ENCODE measurements around the gene REEP5.
"Not testable (repeated sequence)": the region's sequence is repeated elsewhere in the genome, so short reads cannot be mapped to it uniquely, and the experiment has no call there.

REEP5 gene

DNA sequence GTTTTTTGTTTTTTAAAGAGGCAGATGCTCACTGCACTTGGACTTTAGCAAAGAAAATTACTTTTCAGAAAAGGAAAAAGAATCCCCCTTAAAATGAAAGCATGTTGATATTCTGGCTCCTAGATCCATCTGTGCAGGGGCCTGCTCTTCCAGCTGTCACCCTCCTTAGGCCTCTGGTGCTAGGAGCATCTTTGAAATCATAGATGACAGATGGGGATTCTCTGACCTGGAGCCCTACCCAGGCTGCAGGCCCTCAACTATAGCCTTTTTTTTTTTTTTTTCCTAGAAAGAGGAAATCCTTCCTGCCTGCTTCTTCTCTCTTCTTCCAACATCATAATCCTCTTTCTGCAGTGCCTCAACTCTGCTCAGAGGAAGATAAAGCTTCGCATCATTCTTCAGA is 38.3 kb upstream of the REEP5 start:
- H3K79me2 ChIP-seq (ENCODE audit: low read length): no peaks in the 10 kb centered on the region
- no peak overlapping the region for H2AFZ ChIP-seq (ENCODE audit: low read length)
- no peak overlapping the region for H3K4me3 ChIP-seq (ENCODE audit: low read length)
- H3K9ac ChIP-seq (ENCODE audit: low read length): no peak overlapping the region
- no peaks in the 10 kb centered on the region for H3K9me3 ChIP-seq (replicated peaks; ENCODE audit: insufficient read depth, low read length)
- TF ChIP-seq EZH2phosphoT487 (IDR thresholded peaks at IDR 0.05; ENCODE audit: low read length) (no peak), EZH2 (optimal IDR thresholded peaks at IDR 0.05; ENCODE audit: low read depth, low read length) (no peak)
- TF ChIP-seq, protein P1, sequence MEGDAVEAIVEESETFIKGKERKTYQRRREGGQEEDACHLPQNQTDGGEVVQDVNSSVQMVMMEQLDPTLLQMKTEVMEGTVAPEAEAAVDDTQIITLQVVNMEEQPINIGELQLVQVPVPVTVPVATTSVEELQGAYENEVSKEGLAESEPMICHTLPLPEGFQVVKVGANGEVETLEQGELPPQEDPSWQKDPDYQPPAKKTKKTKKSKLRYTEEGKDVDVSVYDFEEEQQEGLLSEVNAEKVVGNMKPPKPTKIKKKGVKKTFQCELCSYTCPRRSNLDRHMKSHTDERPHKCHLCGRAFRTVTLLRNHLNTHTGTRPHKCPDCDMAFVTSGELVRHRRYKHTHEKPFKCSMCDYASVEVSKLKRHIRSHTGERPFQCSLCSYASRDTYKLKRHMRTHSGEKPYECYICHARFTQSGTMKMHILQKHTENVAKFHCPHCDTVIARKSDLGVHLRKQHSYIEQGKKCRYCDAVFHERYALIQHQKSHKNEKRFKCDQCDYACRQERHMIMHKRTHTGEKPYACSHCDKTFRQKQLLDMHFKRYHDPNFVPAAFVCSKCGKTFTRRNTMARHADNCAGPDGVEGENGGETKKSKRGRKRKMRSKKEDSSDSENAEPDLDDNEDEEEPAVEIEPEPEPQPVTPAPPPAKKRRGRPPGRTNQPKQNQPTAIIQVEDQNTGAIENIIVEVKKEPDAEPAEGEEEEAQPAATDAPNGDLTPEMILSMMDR (IDR thresholded peaks at IDR 0.05; ENCODE audit: low read length): no peak
- H3K36me3 ChIP-seq (replicated peaks; ENCODE audit: insufficient read depth, low read length): no peaks in the 10 kb centered on the region
- no peak overlapping the region for H3K4me2 ChIP-seq (ENCODE audit: low read depth, low read length)
- no peak overlapping the region for H3K27ac ChIP-seq (ENCODE audit: low read length)
- no peaks in the 10 kb centered on the region for H3K27me3 ChIP-seq (replicated peaks; ENCODE audit: insufficient read depth, low read length)
- no peaks in the 10 kb centered on the region for H3K9me2 ChIP-seq (replicated peaks; ENCODE audit: insufficient read depth, low read length)
- no peaks in the 10 kb centered on the region for H4K20me1 ChIP-seq (ENCODE audit: insufficient read depth, low read length)
- H3K4me1 ChIP-seq (ENCODE audit: low read length): peaks cover 13% of the 10 kb centered on the region; the same call in 1 of the 2 replicates
- no peak for DNase-seq
- H3F3A ChIP-seq (ENCODE audit: insufficient read depth, low read length): no peaks in the 10 kb centered on the region

DNA sequence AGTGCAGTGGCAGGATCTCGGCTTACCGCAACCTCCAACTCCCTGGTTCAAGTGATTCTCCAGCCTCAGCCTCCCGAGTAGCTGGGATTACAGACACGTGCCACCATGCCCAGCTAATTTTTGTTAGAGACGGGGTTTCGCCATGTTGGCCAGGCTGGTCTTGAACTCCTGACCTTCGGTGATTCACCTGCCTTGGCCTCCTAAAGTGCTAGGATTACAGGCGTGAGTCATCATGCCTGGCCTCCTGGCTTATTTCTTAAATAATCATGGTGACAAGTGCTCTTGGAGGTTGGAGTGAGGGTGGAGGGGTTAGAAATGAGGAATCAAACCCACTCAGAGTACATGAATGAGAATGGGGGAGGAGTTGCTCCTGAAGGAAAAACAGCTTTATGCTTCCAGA is 37.8 kb upstream of the REEP5 start:
- not testable (repeated sequence) for H3K4me3 ChIP-seq (ENCODE audit: low read length); H3K79me2 ChIP-seq (ENCODE audit: low read length); H3F3A ChIP-seq (ENCODE audit: insufficient read depth, low read length); H3K27me3 ChIP-seq (replicated peaks; ENCODE audit: insufficient read depth, low read length); H4K20me1 ChIP-seq (ENCODE audit: insufficient read depth, low read length); H3K9ac ChIP-seq (ENCODE audit: low read length); H3K27ac ChIP-seq (ENCODE audit: low read length); H3K4me2 ChIP-seq (ENCODE audit: low read depth, low read length); H3K9me2 ChIP-seq (replicated peaks; ENCODE audit: insufficient read depth, low read length); DNase-seq; H3K36me3 ChIP-seq (replicated peaks; ENCODE audit: insufficient read depth, low read length); H3K9me3 ChIP-seq (replicated peaks; ENCODE audit: insufficient read depth, low read length); H2AFZ ChIP-seq (ENCODE audit: low read length)
- peaks cover 13% of the 10 kb centered on the region; the same call in 1 of the 2 replicates for H3K4me1 ChIP-seq (ENCODE audit: low read length)

DNA sequence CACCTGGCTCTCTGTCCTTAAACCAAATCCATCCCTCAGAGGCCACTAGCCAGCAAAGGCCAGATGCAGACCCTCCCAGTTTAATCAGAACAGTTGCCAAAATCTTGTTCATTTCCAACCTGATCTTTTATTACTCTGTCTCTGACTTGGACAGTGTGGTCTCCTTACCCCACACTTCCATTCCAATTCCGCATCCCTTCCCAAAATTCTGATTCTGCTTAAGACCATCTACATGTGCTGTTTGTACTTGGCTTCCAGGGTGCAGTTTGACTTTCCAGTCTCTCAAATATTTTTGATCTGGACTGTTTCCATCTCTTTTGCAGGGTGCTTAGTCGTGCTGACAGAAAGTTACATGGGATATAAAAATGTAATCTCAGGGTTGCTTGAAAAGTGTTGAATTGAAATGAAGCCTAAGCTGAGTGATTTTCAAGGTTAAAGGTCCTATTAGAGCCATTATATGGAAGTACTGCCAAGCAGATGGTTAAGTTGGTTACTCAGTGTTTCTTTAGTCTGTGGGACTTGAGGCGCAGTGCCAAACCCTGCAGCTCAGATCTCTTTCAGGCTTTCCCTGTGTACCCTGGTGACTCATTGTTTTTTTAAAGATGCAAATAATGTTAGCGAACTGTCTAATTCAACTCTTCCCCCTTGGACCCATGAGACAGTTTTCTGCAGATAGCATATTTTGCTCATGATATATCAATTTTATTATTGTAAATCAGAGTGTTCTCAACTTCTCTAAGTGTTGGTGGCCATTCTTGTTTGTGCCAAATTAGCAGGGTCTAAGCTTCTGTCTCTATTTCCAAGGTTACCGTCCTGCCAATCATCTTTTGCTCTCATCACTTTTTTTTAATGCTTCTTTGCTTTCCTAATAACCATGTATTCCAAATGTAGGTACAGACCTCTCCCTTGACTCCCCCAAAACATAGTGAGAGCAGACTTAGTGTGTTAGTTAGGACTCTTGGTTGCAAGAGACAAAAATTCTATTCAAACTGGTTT is 36.4 kb upstream of the REEP5 start:
- no peak overlapping the region for H3K4me3 ChIP-seq (ENCODE audit: low read length)
- no peaks in the 10 kb centered on the region for H3K36me3 ChIP-seq (replicated peaks; ENCODE audit: insufficient read depth, low read length)
- no peaks in the 10 kb centered on the region for H3K79me2 ChIP-seq (ENCODE audit: low read length)
- H3F3A ChIP-seq (ENCODE audit: insufficient read depth, low read length): no peaks in the 10 kb centered on the region
- no peaks in the 10 kb centered on the region for H4K20me1 ChIP-seq (ENCODE audit: insufficient read depth, low read length)
- H3K9me2 ChIP-seq (replicated peaks; ENCODE audit: insufficient read depth, low read length): no peaks in the 10 kb centered on the region
- no peak overlapping the region for H3K4me2 ChIP-seq (ENCODE audit: low read depth, low read length)
- TF ChIP-seq, protein P1 (IDR thresholded peaks at IDR 0.05; ENCODE audit: low read length): no peak
- no peak for TF ChIP-seq EZH2phosphoT487 (IDR thresholded peaks at IDR 0.05; ENCODE audit: low read length)
- TF ChIP-seq EZH2 (optimal IDR thresholded peaks at IDR 0.05; ENCODE audit: low read depth, low read length): no peak
- no peak for DNase-seq
- no peaks in the 10 kb centered on the region for H3K27me3 ChIP-seq (replicated peaks; ENCODE audit: insufficient read depth, low read length)
- H2AFZ ChIP-seq (ENCODE audit: low read length): no peak overlapping the region
- H3K9ac ChIP-seq (ENCODE audit: low read length): no peak overlapping the region
- no peaks in the 10 kb centered on the region for H3K9me3 ChIP-seq (replicated peaks; ENCODE audit: insufficient read depth, low read length)
- H3K27ac ChIP-seq (ENCODE audit: low read length): no peak overlapping the region
- 0 out of 2 replicates have a peak, but pooled peaks cover 5% of the 10 kb centered on the region for H3K4me1 ChIP-seq (ENCODE audit: low read length)

Measured in MM.1S (cell line).